ENCODE measurements around the gene MORC2. TPM values are rescaled to one million over a fixed set of nuclear protein-coding genes. Genes with fewer than 3 reads are reported as not detected.
A peak's percentile ranks its signal among the peaks of the same experiment; 100 is the strongest.

Gene MORC2
- total RNA-seq, 2 donors from 2014 or later: 34.9 to 36.3 TPM

- Mint-ChIP-seq H3K4me3 (no peak overlapping the region), H3K4me1 (peaks cover 10% of the 10 kb centered on the region), H3K27ac (no peak overlapping the region), H3K36me3 (ENCODE audit: low read depth) (peaks cover 63% of the 10 kb centered on the region), H3K9me3 (no peaks in the 10 kb centered on the region), H3K27me3 (ENCODE audit: insufficient read depth) (no peaks in the 10 kb centered on the region)
- Histone ChIP-seq H3K36me3 (ENCODE audit: control insufficient read depth, insufficient read depth, low read length) (peaks cover 77% of the 10 kb centered on the region), H3K27ac (ENCODE audit: low read depth, low read length) (no peak overlapping the region), H3K9me3 (ENCODE audit: control insufficient read depth, low read length) (no peaks in the 10 kb centered on the region), H3K4me3 (ENCODE audit: low read length) (no peak overlapping the region), H3K27me3 (ENCODE audit: control insufficient read depth, insufficient read depth, low read length, poor library complexity, severe bottlenecking) (no peaks in the 10 kb centered on the region), H3K4me1 (ENCODE audit: control insufficient read depth, insufficient read depth, low read length) (peaks cover 11% of the 10 kb centered on the region), H3K9ac (ENCODE audit: extremely low read depth, low read length, poor library complexity, severe bottlenecking) (no peak overlapping the region)
- DNase-seq: no peak
- TF ChIP-seq CTCF (conservative IDR thresholded peaks at IDR 0.05): no peak
- WGBS, 2 experiments (ENCODE audit: insufficient coverage in 1 of 2, insufficient read length in 1 of 2): 91 to 96% methylated on average over 4 of the region's 4 CpGs
Measured at GRCh38 chr22:30955153-30955552, 13.4 kb downstream of the MORC2 start.

- H3K4me3 Mint-ChIP-seq: no peak overlapping the region
- no peaks in the 10 kb centered on the region for H3K27me3 Mint-ChIP-seq (ENCODE audit: insufficient read depth)
- H3K27ac Mint-ChIP-seq: no peak overlapping the region
- no peaks in the 10 kb centered on the region for H3K27me3 ChIP-seq (ENCODE audit: control insufficient read depth, insufficient read depth, low read length, poor library complexity, severe bottlenecking)
- H3K4me1 ChIP-seq (ENCODE audit: control insufficient read depth, insufficient read depth, low read length): peaks cover 11% of the 10 kb centered on the region
- no peak for DNase-seq
- no peak overlapping the region for H3K4me3 ChIP-seq (ENCODE audit: low read length)
- H3K4me1 Mint-ChIP-seq: peaks cover 6% of the 10 kb centered on the region
- no peak for TF ChIP-seq CTCF (conservative IDR thresholded peaks at IDR 0.05)
- peaks cover 86% of the 10 kb centered on the region for H3K36me3 ChIP-seq (ENCODE audit: control insufficient read depth, insufficient read depth, low read length)
- peak overlapping the region; percentile 66 for H3K27ac ChIP-seq (ENCODE audit: low read depth, low read length)
- 88% methylated on average over 2 of the region's 2 CpGs; no CpG with 5 or more reads in 1 of the 2 experiments for WGBS, 2 experiments (ENCODE audit: insufficient coverage in 1 of 2, insufficient read length in 1 of 2)
- peaks cover 75% of the 10 kb centered on the region for H3K36me3 Mint-ChIP-seq (ENCODE audit: low read depth)
- no peak overlapping the region for H3K9ac ChIP-seq (ENCODE audit: extremely low read depth, low read length, poor library complexity, severe bottlenecking)
- H3K9me3 ChIP-seq (ENCODE audit: control insufficient read depth, low read length): no peaks in the 10 kb centered on the region
- H3K9me3 Mint-ChIP-seq: no peaks in the 10 kb centered on the region
Measured at GRCh38 chr22:30953206-30953605, 15.4 kb downstream of the MORC2 start.

- peak; percentile 49 for TF ChIP-seq CTCF (conservative IDR thresholded peaks at IDR 0.05)
Measured at GRCh38 chr22:30949934-30950660, 18.5 kb downstream of the MORC2 start.

More at GRCh38 chr22:30949934-30950660, 18.5 kb downstream of the MORC2 start:
- Mint-ChIP-seq H3K36me3 (ENCODE audit: low read depth) (peaks cover 71% of the 10 kb centered on the region), H3K27ac (no peak overlapping the region), H3K4me1 (peaks cover 10% of the 10 kb centered on the region), H3K27me3 (ENCODE audit: insufficient read depth) (no peaks in the 10 kb centered on the region), H3K9me3 (no peaks in the 10 kb centered on the region), H3K4me3 (no peak overlapping the region)
- Histone ChIP-seq H3K27me3 (ENCODE audit: control insufficient read depth, insufficient read depth, low read length, poor library complexity, severe bottlenecking) (no peaks in the 10 kb centered on the region), H3K4me3 (ENCODE audit: low read length) (no peak overlapping the region), H3K4me1 (ENCODE audit: control insufficient read depth, insufficient read depth, low read length) (peaks cover 18% of the 10 kb centered on the region), H3K36me3 (ENCODE audit: control insufficient read depth, insufficient read depth, low read length) (peaks cover 87% of the 10 kb centered on the region), H3K9me3 (ENCODE audit: control insufficient read depth, low read length) (no peaks in the 10 kb centered on the region), H3K9ac (ENCODE audit: extremely low read depth, low read length, poor library complexity, severe bottlenecking) (no peak overlapping the region), H3K27ac (ENCODE audit: low read depth, low read length) (no peak overlapping the region)
- DNase-seq: no peak
- WGBS, 2 experiments (ENCODE audit: insufficient coverage in 1 of 2, insufficient read length in 1 of 2): 89 to 92% methylated on average over 6 to 7 of the region's 7 CpGs

Measured in endodermal cell (in vitro differentiated cells).